Neural progenitor cell (in vitro differentiated cells): ENCODE measurements around the gene CPLX1. TPM values are rescaled to one million over a fixed set of nuclear protein-coding genes. Genes with fewer than 3 reads are reported as not detected.

ENCODE experiments used
- DNase-seq: peaks from one replicate; pipeline ENCODE4 v3.0.0-alpha.2; 2016; ENCODE audit warnings: low spot score
- H2AFZ ChIP-seq: fragments of 200-600 bp; sonication (generic); replicated peaks from 2 replicates; pipeline ENCODE4 v1.6.1; 2016; ENCODE audit warnings: antibody characterized with exemption
- H3F3A ChIP-seq: fragments of 200-600 bp; sonication (generic); 2 replicates; pipeline ENCODE4 v1.6.1; 2016; ENCODE audit warnings: antibody characterized with exemption, low read depth
- H3K27ac ChIP-seq: fragments of 200-600 bp; sonication (generic); 2 replicates; pipeline ENCODE4 v1.5.1; 2016; ENCODE audit warnings: mild to moderate bottlenecking
- H3K27me3 ChIP-seq: fragments of 200-600 bp; sonication (generic); 2 replicates; pipeline ENCODE4 v1.6.1; 2016; ENCODE audit warnings: mild to moderate bottlenecking, moderate library complexity
- H3K36me3 ChIP-seq: fragments of 200-600 bp; sonication (generic); 2 replicates; pipeline ENCODE4 v1.5.1; 2016
- H3K4me1 ChIP-seq: fragments of 200-600 bp; sonication (generic); 2 replicates; pipeline ENCODE4 v1.6.1; 2016; ENCODE audit warnings: mixed run types
- H3K4me2 ChIP-seq: fragments of 200-600 bp; sonication (generic); 2 replicates; pipeline ENCODE4 v1.6.1; 2016
- H3K4me3 ChIP-seq: fragments of 200-600 bp; sonication (generic); 2 replicates; pipeline ENCODE4 v1.5.1; 2016
- H3K79me2 ChIP-seq: fragments of 200-600 bp; sonication (generic); 2 replicates; pipeline ENCODE4 v1.6.1; 2016; ENCODE audit warnings: low read depth
- H3K9ac ChIP-seq: fragments of 200-600 bp; sonication (generic); 2 replicates; pipeline ENCODE4 v1.6.1; 2016
- H3K9me3 ChIP-seq: fragments of 200-600 bp; sonication (generic); 2 replicates; pipeline ENCODE4 v1.5.1; 2016; ENCODE audit warnings: low read depth
- H4K20me1 ChIP-seq: fragments of 200-600 bp; sonication (generic); 2 replicates; pipeline ENCODE4 v1.6.1; 2016; ENCODE audit warnings: low read depth
- H3K27ac Mint-ChIP-seq: 3 replicates; pipeline ENCODE4 v1.8.0; 2021; ENCODE audit warnings: mixed read lengths
- H3K27me3 Mint-ChIP-seq: 2 replicates; pipeline ENCODE4 v1.8.0; 2022; ENCODE audit warnings: low read depth, mild to moderate bottlenecking, inconsistent platforms, moderate library complexity, mixed read lengths; ENCODE audit not compliant: insufficient read depth
- H3K36me3 Mint-ChIP-seq: 3 replicates; pipeline ENCODE4 v1.8.0; 2021; ENCODE audit warnings: mixed read lengths
- H3K4me1 Mint-ChIP-seq: 3 replicates; pipeline ENCODE4 v1.8.0; 2021; ENCODE audit warnings: mixed read lengths
- H3K4me3 Mint-ChIP-seq: 3 replicates; pipeline ENCODE4 v1.8.0; 2021; ENCODE audit warnings: mild to moderate bottlenecking, moderate library complexity, mixed read lengths
- H3K9me3 Mint-ChIP-seq: 3 replicates; pipeline ENCODE4 v1.8.0; 2020; ENCODE audit warnings: mixed read lengths
- CTCF ChIP-seq: fragments of 200-600 bp; sonication (generic); IDR thresholded peaks from 2 replicates; pipeline ENCODE4 v1.5.1; 2017; ENCODE audit warnings: antibody characterized with exemption, mild to moderate bottlenecking
- EZH2 ChIP-seq: fragments of 200-600 bp; sonication (generic); IDR thresholded peaks from 2 replicates; pipeline ENCODE4 v1.6.1; 2017; ENCODE audit warnings: antibody characterized with exemption, mild to moderate bottlenecking, moderate library complexity
- EZH2phosphoT487 ChIP-seq: fragments of 200-600 bp; sonication (generic); IDR thresholded peaks from 2 replicates; pipeline ENCODE4 v1.6.1; 2017; ENCODE audit warnings: antibody characterized with exemption
- total RNA-seq: library from RNA; depleted of rRNA; stranded (reverse); fragments of >200 nt; gene quantifications from 2 replicates; pipeline ENCODE4 v1.2.3, GENCODE V29; 2015; ENCODE audit warnings: low replicate concordance

The CPLX1 gene
- not detected in 2 replicates for total RNA-seq

DNA sequence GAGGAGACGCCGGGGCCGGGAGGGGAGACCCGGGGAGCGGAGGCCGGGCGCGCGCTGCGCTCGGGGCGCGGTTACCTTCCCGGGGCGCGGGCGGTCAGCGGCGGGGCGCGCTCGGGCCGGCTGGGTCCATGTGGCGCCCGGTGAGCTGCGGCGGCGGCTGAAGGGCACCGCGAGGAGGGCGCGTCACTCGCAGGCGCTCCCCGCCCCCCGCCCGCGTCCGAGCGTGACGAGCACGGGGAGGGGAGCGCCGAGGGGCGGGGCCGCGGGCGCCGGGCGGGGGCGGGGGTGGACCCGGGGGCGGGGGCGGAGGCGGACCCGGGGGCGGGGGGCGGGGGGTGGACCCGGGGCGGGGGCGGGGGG is at the start of gene CPLX1:
CPLX1 (minus strand) TSS at position 159 of the 360 bp plus-strand sequence. CDS start 1,607 bp downstream, outside the sequence.
- peaks cover 48% of the 10 kb centered on the region for H3K27me3 Mint-ChIP-seq
- peak within 1 kb of the TSS; percentile 42 for H3K4me3 ChIP-seq
- TF ChIP-seq EZH2 (no peak), CTCF (no peak), EZH2phosphoT487 (no peak)
- no peak within 1 kb of the TSS for H3K27ac ChIP-seq
- H3K4me3 Mint-ChIP-seq, result peak within 1 kb of the TSS; percentile 33
- H3K9ac ChIP-seq, result no peak within 1 kb of the TSS
- peaks cover 3% of the 10 kb centered on the region for H3F3A ChIP-seq
- H3K4me1 ChIP-seq, result peaks cover 7% of the 10 kb centered on the region
- peak; percentile 65 for DNase-seq
- no peaks in the 10 kb centered on the region for H3K9me3 ChIP-seq
- H3K27me3 ChIP-seq, result peaks cover 97% of the 10 kb centered on the region
- no peaks in the 10 kb centered on the region for H3K79me2 ChIP-seq
- no peak within 1 kb of the TSS for H3K27ac Mint-ChIP-seq
- no peaks in the 10 kb centered on the region for H3K4me1 Mint-ChIP-seq
- H3K36me3 ChIP-seq, result no peaks in the 10 kb centered on the region
- H2AFZ ChIP-seq, result no peak within 1 kb of the TSS
- H3K36me3 Mint-ChIP-seq, result no peaks in the 10 kb centered on the region
- no peaks in the 10 kb centered on the region for H3K9me3 Mint-ChIP-seq
- H4K20me1 ChIP-seq, result peaks cover 56% of the 10 kb centered on the region
- peak within 1 kb of the TSS; percentile 78 for H3K4me2 ChIP-seq

- peaks cover 19% of the 10 kb centered on the region for H3K36me3 Mint-ChIP-seq
- H3K4me2 ChIP-seq, result no peak overlapping the region
Measured at GRCh38 chr4:874971-875817, 49.3 kb upstream of the CPLX1 start.

GRCh38 chr4:874056-874455 is 48.1 kb upstream of the CPLX1 start:
- no peak overlapping the region for H3K27ac ChIP-seq
- H3K4me1 ChIP-seq, result no peaks in the 10 kb centered on the region
- no peaks in the 10 kb centered on the region for H3K9me3 ChIP-seq
- peaks cover 20% of the 10 kb centered on the region for H3K36me3 Mint-ChIP-seq
- peaks cover 13% of the 10 kb centered on the region for H3K27me3 Mint-ChIP-seq
- no peaks in the 10 kb centered on the region for H3K27me3 ChIP-seq
- H3K27ac Mint-ChIP-seq, result no peak overlapping the region
- no peak overlapping the region for H2AFZ ChIP-seq
- no peaks in the 10 kb centered on the region for H4K20me1 ChIP-seq
- H3K4me3 ChIP-seq, result no peak overlapping the region
- H3K9me3 Mint-ChIP-seq, result no peaks in the 10 kb centered on the region
- no peak for TF ChIP-seq CTCF
- no peak for TF ChIP-seq EZH2phosphoT487
- no peak for TF ChIP-seq EZH2
- no peak for DNase-seq
- H3K36me3 ChIP-seq, result no peaks in the 10 kb centered on the region
- H3K4me1 Mint-ChIP-seq, result peaks cover 6% of the 10 kb centered on the region
- no peak overlapping the region for H3K4me3 Mint-ChIP-seq
- H3K4me2 ChIP-seq, result no peak overlapping the region
- no peaks in the 10 kb centered on the region for H3K79me2 ChIP-seq
- H3K9ac ChIP-seq, result no peak overlapping the region
- H3F3A ChIP-seq, result no peaks in the 10 kb centered on the region

More at GRCh38 chr4:874971-875817, 49.3 kb upstream of the CPLX1 start:
- H4K20me1 ChIP-seq, result no peaks in the 10 kb centered on the region
- Mint-ChIP-seq H3K27ac (no peak overlapping the region), H3K27me3 (peaks cover 10% of the 10 kb centered on the region), H3K9me3 (no peaks in the 10 kb centered on the region), H3K4me1 (peaks cover 6% of the 10 kb centered on the region), H3K4me3 (no peak overlapping the region)
- H3K9ac ChIP-seq, result no peak overlapping the region
- H3K36me3 ChIP-seq, result no peaks in the 10 kb centered on the region
- TF ChIP-seq EZH2, result no peak
- no peak for TF ChIP-seq CTCF
- no peak overlapping the region for H2AFZ ChIP-seq
- no peaks in the 10 kb centered on the region for H3F3A ChIP-seq
- H3K9me3 ChIP-seq, result no peaks in the 10 kb centered on the region
- no peak overlapping the region for H3K4me3 ChIP-seq
- no peaks in the 10 kb centered on the region for H3K27me3 ChIP-seq
- H3K4me1 ChIP-seq, result no peaks in the 10 kb centered on the region
- DNase-seq, result no peak
- H3K27ac ChIP-seq, result no peak overlapping the region
- no peaks in the 10 kb centered on the region for H3K79me2 ChIP-seq
